Ishikawa (cell line): Measurements from ENCODE around the gene ZBTB47.

ENCODE experiments used
- CEBPB ChIP-seq: IDR thresholded peaks from 2 replicates; pipeline ENCODE4 v1.6.1; 2012
- CREB1 ChIP-seq: IDR thresholded peaks from 2 replicates; pipeline ENCODE4 v1.6.1; 2012; ENCODE audit warnings: low read depth
- EGR1 ChIP-seq: IDR thresholded peaks from 2 replicates; pipeline ENCODE4 v1.6.1; 2012
- EP300 ChIP-seq: IDR thresholded peaks from 2 replicates; pipeline ENCODE4 v1.6.1; 2012; ENCODE audit warnings: borderline replicate concordance
- FOXM1 ChIP-seq: IDR thresholded peaks from 2 replicates; pipeline ENCODE4 v1.6.1; 2012; ENCODE audit warnings: low read depth, borderline replicate concordance
- RAD21 ChIP-seq: IDR thresholded peaks from 2 replicates; pipeline ENCODE4 v1.6.1; 2012; ENCODE audit warnings: low read depth
- TAF1 ChIP-seq: IDR thresholded peaks from 2 replicates; pipeline ENCODE4 v1.6.1; 2012; ENCODE audit warnings: low read depth, mild to moderate bottlenecking
- TCF12 ChIP-seq: IDR thresholded peaks from 2 replicates; pipeline ENCODE4 v1.6.1; 2012; ENCODE audit warnings: low read depth
- TEAD4 ChIP-seq: IDR thresholded peaks from 2 replicates; pipeline ENCODE4 v1.6.1; 2012
- YY1 ChIP-seq: IDR thresholded peaks from 2 replicates; pipeline ENCODE4 v1.6.1; 2012; ENCODE audit warnings: low read depth
- ZBTB7A ChIP-seq: IDR thresholded peaks from 2 replicates; pipeline ENCODE4 v1.6.1; 2012; ENCODE audit warnings: low read depth
- TF ChIP-seq, protein P1 (sequence below): IDR thresholded peaks from 2 replicates; pipeline ENCODE4 v1.6.1; 2012; ENCODE audit warnings: low read depth, mild to moderate bottlenecking
- TF ChIP-seq, protein P2 (sequence below): IDR thresholded peaks from 2 replicates; pipeline ENCODE4 v1.6.1; 2012
- TF ChIP-seq, protein P3 (sequence below): IDR thresholded peaks from 2 replicates; pipeline ENCODE4 v1.6.1; 2012

ZBTB47 gene

DNA sequence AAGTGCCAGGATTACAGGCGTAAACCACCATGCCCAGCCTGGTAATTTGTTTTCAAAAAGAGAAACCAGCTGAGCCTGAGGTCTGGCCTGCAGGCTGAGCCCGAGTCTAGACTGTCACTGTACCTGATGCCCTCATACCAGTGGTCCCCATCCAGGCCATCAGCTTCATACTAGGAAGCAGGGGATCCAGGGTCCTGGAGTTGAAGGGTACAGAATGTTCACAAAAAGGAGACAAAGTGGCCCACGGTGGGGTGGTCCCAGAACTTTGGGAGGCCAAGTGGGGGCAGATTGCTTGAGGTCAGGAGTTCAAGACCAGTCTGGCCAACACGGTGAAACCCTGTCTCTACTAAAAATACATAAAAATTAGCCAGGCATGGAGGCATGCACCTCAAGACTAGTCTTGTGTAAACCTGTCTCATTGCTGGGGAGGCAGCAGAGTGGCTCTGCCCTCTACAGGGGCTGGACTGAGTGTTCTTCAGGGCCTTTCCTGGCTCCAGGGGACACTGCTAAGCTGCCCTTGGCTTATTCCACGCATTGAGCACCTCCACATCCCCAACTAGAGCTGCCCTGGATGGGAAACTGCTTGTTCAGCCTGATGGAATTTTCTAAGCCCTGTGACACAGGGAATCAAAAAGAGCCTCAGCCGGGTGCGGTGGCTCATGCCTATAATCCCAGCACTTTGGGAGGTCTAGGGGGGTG, 57.0 kb downstream of the ZBTB47 start:
- TF ChIP-seq, protein P1, sequence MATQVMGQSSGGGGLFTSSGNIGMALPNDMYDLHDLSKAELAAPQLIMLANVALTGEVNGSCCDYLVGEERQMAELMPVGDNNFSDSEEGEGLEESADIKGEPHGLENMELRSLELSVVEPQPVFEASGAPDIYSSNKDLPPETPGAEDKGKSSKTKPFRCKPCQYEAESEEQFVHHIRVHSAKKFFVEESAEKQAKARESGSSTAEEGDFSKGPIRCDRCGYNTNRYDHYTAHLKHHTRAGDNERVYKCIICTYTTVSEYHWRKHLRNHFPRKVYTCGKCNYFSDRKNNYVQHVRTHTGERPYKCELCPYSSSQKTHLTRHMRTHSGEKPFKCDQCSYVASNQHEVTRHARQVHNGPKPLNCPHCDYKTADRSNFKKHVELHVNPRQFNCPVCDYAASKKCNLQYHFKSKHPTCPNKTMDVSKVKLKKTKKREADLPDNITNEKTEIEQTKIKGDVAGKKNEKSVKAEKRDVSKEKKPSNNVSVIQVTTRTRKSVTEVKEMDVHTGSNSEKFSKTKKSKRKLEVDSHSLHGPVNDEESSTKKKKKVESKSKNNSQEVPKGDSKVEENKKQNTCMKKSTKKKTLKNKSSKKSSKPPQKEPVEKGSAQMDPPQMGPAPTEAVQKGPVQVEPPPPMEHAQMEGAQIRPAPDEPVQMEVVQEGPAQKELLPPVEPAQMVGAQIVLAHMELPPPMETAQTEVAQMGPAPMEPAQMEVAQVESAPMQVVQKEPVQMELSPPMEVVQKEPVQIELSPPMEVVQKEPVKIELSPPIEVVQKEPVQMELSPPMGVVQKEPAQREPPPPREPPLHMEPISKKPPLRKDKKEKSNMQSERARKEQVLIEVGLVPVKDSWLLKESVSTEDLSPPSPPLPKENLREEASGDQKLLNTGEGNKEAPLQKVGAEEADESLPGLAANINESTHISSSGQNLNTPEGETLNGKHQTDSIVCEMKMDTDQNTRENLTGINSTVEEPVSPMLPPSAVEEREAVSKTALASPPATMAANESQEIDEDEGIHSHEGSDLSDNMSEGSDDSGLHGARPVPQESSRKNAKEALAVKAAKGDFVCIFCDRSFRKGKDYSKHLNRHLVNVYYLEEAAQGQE = no peak
- TF ChIP-seq CEBPB (no peak), FOXM1 (no peak)

DNA sequence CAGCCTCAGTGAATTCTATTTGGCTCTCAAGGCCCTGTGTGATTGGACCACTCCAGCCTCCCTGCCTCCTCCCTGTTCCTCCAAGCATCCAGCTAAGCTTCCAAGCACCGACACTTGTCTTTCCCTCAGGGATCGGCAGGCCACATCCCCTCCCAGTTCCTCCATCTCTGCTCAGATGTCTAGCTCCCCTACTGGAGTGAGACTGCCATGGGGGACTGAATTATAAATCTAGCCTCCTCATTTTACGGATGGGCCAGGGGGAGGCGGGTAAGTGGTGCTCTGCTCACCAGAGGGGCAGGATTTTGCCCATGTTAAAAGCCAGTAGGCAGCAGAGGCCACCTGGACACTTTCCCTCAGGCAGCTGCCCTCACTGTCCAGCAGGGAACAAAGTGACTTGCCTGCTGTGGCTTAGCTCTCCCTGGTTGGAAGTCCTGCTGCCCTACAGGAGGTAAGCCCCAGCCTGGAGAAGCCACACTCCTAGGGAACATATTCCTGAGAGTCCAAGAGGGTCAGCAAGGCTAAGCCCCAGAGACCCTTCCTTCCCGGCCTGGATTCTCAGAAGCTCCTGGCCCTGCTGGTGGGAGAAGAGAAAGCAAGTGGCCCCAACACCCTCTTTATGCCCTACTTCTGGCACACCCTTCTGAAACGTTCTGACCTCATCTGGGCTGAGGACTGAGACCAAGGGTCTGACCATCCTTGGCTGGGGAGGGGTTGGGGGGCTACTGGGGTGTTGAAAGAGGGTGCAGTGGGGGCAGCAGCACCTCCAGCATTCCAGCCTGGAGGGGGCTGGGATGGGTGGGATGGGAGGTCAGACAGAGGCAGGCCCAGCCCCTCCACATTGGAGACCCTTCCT, 58.2 kb downstream of the ZBTB47 start:
- no peak for TF ChIP-seq ZBTB7A
- TF ChIP-seq EGR1 = no peak
- TF ChIP-seq TCF12 = no peak
- TF ChIP-seq, protein P2, sequence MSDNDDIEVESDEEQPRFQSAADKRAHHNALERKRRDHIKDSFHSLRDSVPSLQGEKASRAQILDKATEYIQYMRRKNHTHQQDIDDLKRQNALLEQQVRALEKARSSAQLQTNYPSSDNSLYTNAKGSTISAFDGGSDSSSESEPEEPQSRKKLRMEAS = no peak
- TF ChIP-seq, protein P3, sequence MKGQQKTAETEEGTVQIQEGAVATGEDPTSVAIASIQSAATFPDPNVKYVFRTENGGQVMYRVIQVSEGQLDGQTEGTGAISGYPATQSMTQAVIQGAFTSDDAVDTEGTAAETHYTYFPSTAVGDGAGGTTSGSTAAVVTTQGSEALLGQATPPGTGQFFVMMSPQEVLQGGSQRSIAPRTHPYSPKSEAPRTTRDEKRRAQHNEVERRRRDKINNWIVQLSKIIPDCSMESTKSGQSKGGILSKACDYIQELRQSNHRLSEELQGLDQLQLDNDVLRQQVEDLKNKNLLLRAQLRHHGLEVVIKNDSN = no peak
- no peak for TF ChIP-seq RAD21
- TF ChIP-seq, protein P1 = no peak
- TF ChIP-seq CREB1 = no peak
- no peak for TF ChIP-seq EP300
- TF ChIP-seq TAF1 = no peak
- TF ChIP-seq CEBPB = no peak
- TF ChIP-seq YY1 = no peak

DNA sequence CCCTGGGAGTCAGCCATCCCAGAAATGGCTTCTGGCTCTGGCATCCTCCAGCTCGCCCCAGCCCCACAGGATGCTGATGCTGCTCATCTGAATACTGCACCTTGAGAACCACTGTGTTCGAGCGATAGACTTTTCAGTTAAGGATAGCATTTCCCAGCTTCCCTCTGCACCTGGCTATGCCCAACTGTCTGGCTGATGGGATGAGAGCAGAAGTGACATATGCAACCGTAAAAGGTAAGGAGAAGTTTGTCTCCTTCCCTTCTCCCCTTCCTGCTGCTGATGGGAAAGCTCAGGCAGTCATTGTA, 58.8 kb downstream of the ZBTB47 start:
- TF ChIP-seq TAF1 = no peak
- TF ChIP-seq, protein P2 = no peak
- no peak for TF ChIP-seq YY1
- no peak for TF ChIP-seq ZBTB7A
- TF ChIP-seq, protein P1 = no peak
- TF ChIP-seq, protein P3 = no peak
- TF ChIP-seq FOXM1 = no peak
- no peak for TF ChIP-seq EGR1
- TF ChIP-seq CREB1 = no peak
- TF ChIP-seq TCF12 = no peak
- no peak for TF ChIP-seq CEBPB
- no peak for TF ChIP-seq EP300
- no peak for TF ChIP-seq RAD21
- TF ChIP-seq TEAD4 = no peak

DNA sequence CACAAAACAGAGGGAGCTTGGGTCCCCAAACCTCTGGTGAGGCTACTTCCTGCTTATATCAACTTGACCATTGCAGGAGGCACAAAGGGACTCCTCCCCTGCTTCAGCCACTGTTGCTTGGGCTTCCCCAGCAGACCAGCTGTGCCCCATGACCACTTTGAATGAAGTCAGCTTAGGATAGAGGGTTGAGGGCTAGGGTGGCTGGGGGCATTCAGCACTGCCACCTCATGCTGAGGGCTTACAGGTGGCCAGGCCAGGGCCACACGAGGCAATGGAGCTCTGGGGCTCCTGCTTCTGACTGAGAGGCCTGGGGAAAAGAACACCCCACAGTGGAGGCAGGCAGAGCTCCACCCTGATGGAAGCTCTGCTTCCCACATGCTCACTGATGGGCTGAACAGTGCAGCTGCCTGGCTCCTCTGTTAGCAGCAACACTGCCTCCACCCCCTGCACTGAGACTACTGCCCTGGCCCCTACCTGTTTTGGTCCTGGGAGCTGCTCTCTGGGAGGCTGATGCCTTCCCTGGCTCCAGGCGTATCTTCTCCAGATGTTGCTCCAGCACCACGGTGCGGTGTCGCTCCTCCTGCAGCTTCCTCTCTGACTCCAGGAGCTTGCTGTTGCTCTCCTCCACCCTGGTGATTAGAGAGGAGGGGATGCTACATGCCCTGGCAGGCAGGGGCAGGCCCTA, 59.3 kb downstream of the ZBTB47 start:
- TF ChIP-seq TCF12 = no peak
